ENCODE measurements around the gene GART.

Gene GART

DNA sequence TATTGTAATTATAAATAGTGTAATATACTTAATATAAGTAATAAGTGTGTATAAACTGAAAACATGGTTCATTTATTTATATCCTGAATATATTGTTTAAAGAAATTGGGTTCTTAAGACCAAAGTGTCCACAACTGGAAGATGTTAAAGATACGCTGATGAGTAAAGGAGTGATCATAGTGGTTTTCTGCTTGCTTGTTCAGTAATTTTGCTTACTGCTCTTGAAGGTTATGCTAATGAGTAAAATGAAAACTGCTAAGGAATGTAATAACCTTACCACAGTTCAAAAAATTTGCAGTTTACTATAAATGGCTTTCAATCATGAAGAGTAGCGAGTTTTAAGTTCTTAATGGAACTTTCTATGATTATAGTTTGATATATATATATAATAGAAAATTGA, 24.6 kb upstream of the GART start:
- DNase-seq (ENCODE audit: low read depth in 1 of 2, low spot score in 1 of 2): no peak
- in situ Hi-C loops (cut with HindIII; ENCODE audit: low pct_unique_long_range_greater_than_20kb, low sequenced_read_pairs): no loop called here

DNA sequence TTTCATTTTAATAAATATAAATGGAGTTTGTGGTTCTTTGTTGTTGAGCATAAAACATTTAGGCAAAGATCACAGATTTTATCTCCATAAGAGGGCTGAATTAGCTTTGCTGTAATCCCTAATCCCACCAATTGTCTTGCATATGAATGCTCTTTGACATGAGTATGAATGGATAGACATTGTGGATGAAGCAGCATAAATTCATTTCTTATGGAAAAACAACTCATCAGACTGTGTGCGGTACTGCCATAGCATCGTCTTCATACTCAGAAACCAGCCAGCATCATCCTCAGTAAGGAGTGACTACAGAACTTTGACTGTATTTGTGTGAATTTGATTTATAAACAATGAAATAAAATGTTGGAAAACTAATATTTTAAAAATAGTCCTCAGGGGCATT, 20.5 kb upstream of the GART start:
- TF ChIP-seq JUND (IDR thresholded peaks at IDR 0.05; ENCODE audit: low read depth): no peak
- in situ Hi-C loops (cut with HindIII; ENCODE audit: low pct_unique_long_range_greater_than_20kb, low sequenced_read_pairs): no loop called here
- DNase-seq (ENCODE audit: low read depth in 1 of 2, low spot score in 1 of 2): no peak

More for the DNA sequence above, 24.6 kb upstream of the GART start:
- TF ChIP-seq JUND (IDR thresholded peaks at IDR 0.05; ENCODE audit: low read depth): no peak

DNA sequence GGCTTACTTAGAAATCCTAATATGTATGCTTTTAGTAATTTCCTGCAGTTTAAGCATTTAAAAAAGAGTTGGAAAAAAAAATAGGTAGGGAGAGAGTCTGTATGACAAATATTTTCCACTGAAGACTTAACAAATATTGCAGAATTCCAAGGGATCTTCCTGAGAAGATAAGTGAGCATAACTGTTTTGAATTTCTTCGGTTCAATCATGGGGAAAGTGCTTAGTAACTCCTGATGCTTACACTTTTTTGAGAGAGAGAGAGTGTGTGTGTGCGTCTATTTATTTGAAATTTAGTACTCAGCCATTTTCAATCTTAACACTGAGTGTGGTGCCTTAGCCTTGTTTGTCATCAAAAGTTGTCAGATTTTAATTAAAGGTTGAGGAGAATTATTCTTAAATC, 19.5 kb upstream of the GART start:
- no peak for DNase-seq (ENCODE audit: low read depth in 1 of 2, low spot score in 1 of 2)
- no peak for TF ChIP-seq JUND (IDR thresholded peaks at IDR 0.05; ENCODE audit: low read depth)
- in situ Hi-C loops (cut with HindIII; ENCODE audit: low pct_unique_long_range_greater_than_20kb, low sequenced_read_pairs): no loop called here

DNA sequence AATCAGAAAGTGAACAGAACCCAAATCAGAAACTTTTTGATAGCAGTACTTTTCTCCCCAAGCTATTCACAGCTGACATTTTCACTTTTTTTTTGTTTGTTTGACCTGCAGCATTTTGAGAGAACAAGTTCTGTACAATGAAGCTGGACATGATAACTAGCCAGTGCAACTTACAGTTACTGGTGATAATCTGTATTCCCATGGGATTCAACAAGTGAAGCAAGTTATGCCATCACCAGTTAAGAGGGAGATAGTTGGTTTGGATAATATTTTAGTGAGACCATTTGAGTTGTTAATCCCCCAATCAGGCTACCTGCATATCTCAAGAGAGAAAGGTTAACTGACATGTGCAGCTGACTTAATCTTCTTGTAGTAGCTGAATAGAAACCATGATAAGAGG, 19.0 kb upstream of the GART start:
- no peak for TF ChIP-seq JUND (IDR thresholded peaks at IDR 0.05; ENCODE audit: low read depth)
- DNase-seq (ENCODE audit: low read depth in 1 of 2, low spot score in 1 of 2): no peak
- in situ Hi-C loops (cut with HindIII; ENCODE audit: low pct_unique_long_range_greater_than_20kb, low sequenced_read_pairs): no loop called here

DNA sequence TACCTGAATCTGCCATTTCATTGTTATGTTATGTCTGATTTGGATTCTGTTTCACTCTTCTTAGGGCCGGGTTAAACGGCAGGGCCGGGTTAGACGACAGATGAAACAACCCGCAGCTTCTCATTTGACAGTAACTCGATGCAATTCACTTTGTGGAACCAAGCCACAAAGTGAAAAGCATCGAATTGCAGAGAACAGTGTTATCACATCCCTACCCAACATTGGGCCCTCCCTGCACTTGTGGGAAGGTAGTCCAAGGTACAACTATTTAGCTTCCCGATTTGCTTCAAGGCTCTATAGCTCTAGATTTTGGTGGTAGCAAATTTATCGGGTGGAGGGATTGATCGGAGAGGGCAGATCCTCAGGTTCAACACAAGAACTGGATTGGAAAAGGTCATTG, 17.9 kb upstream of the GART start:
- TF ChIP-seq JUND (IDR thresholded peaks at IDR 0.05; ENCODE audit: low read depth): no peak
- no peak for DNase-seq (ENCODE audit: low read depth in 1 of 2, low spot score in 1 of 2)
- in situ Hi-C loops (cut with HindIII; ENCODE audit: low pct_unique_long_range_greater_than_20kb, low sequenced_read_pairs): no loop called here

DNA sequence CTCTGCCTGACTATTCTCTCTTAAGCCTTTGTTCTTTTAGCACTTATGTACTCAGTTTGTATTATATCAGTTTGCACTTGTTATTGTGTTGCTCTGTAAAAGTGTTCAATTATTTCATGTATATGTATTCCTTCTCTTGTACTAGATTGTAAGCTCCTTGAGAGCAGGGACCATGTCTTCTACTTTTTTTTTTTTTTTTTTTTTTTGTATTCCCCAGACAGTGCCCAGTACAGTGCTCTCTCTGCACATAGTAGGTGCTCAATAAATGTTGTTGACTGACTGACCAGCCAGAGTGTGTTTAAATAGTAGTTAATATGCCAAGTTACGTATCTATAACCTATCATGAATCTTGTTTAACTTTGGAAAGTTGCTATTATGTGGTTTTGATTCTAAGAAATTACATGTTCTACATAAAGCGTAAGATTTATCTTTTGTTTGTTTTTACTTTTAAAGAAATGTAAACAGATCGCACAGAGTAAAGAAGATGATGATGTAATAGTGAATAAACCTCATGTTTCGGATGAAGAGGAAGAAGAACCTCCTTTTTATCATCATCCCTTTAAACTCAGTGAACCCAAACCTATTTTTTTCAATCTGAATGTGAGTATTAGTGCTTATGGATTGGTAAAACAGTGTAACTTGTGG, 17.0 kb upstream of the GART start:
- in situ Hi-C loops (cut with HindIII; ENCODE audit: low pct_unique_long_range_greater_than_20kb, low sequenced_read_pairs): no loop called here
- TF ChIP-seq JUND (IDR thresholded peaks at IDR 0.05; ENCODE audit: low read depth): no peak
- DNase-seq (ENCODE audit: low read depth in 1 of 2, low spot score in 1 of 2): no peak

DNA sequence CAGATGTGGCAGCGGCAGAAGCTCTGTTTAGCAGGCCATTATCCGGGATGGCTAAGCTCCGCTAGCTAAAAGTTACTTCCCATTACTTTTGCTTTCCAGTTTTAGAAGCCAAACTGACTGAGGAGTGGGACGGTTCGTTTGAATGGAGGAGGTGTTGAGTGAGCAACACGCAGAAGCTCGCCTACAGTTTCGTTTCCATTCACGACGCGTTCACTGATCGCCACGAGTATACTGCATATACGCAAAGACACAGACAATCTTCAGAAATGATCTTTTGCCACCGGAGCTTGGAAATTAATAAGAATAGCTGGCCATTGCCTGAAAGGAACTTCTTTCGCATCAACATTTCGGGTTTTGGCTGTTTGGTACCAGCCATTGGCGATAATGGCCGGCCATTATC, 15.5 kb upstream of the GART start:
- DNase-seq (ENCODE audit: low read depth in 1 of 2, low spot score in 1 of 2): no peak
- in situ Hi-C loops (cut with HindIII; ENCODE audit: low pct_unique_long_range_greater_than_20kb, low sequenced_read_pairs): no loop called here
- no peak for TF ChIP-seq JUND (IDR thresholded peaks at IDR 0.05; ENCODE audit: low read depth)

DNA sequence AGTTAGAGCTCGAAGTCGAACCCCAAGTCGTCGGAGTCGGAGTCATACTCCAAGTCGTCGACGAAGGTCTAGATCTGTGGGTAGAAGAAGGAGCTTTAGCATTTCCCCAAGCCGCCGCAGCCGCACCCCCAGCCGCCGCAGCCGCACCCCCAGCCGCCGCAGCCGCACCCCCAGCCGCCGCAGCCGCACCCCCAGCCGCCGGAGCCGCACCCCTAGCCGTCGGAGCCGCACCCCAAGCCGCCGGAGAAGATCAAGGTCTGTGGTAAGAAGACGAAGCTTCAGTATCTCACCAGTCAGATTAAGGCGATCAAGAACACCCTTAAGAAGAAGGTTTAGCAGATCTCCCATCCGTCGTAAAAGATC, 13.0 kb upstream of the GART start:
- in situ Hi-C loops (cut with HindIII; ENCODE audit: low pct_unique_long_range_greater_than_20kb, low sequenced_read_pairs): no loop called here
- TF ChIP-seq JUND (IDR thresholded peaks at IDR 0.05; ENCODE audit: low read depth): no peak
- no peak for DNase-seq (ENCODE audit: low read depth in 1 of 2, low spot score in 1 of 2)

DNA sequence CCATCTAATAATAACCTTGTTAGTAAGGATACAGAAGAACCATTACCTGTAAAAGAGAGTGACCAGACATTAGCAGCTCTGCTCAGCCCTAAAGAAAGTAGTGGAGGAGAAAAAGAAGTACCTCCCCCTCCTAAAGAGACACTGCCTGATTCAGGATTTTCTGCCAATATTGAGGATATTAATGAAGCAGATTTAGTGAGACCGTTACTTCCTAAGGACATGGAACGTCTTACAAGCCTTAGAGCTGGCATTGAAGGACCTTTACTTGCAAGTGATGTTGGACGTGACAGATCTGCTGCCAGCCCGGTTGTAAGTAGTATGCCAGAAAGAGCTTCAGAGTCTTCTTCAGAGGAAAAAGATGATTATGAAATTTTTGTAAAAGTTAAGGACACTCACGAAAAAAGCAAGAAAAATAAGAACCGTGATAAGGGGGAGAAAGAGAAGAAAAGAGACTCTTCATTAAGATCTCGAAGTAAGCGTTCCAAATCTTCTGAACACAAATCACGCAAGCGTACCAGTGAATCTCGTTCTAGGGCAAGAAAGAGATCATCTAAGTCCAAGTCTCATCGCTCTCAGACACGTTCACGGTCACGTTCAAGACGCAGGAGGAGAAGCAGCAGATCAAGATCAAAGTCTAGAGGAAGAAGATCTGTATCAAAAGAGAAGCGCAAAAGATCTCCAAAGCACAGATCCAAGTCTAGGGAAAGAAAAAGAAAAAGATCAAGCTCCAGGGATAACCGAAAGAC, 12.5 kb upstream of the GART start:
- in situ Hi-C loops (cut with HindIII; ENCODE audit: low pct_unique_long_range_greater_than_20kb, low sequenced_read_pairs): no loop called here
- DNase-seq (ENCODE audit: low read depth in 1 of 2, low spot score in 1 of 2): no peak
- no peak for TF ChIP-seq JUND (IDR thresholded peaks at IDR 0.05; ENCODE audit: low read depth)

DNA sequence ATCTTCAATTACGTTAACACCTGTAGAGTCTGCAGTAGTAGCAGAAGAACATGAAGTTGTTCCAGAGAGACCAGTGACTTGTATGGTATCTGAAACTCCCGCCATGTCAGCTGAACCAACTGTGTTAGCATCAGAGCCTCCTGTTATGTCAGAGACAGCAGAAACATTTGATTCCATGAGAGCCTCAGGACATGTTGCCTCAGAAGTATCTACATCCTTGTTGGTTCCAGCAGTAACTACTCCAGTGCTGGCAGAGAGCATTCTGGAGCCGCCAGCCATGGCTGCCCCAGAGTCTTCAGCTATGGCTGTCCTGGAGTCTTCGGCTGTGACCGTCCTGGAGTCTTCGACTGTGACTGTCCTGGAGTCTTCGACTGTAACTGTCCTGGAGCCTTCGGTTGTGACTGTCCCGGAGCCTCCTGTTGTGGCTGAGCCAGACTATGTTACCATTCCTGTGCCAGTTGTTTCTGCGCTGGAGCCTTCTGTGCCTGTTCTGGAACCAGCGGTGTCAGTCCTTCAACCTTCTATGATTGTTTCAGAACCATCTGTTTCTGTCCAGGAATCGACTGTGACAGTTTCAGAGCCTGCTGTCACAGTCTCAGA, 11.2 kb upstream of the GART start:
- TF ChIP-seq JUND (IDR thresholded peaks at IDR 0.05; ENCODE audit: low read depth): no peak
- in situ Hi-C loops (cut with HindIII; ENCODE audit: low pct_unique_long_range_greater_than_20kb, low sequenced_read_pairs): no loop called here
- no peak for DNase-seq (ENCODE audit: low read depth in 1 of 2, low spot score in 1 of 2)

DNA sequence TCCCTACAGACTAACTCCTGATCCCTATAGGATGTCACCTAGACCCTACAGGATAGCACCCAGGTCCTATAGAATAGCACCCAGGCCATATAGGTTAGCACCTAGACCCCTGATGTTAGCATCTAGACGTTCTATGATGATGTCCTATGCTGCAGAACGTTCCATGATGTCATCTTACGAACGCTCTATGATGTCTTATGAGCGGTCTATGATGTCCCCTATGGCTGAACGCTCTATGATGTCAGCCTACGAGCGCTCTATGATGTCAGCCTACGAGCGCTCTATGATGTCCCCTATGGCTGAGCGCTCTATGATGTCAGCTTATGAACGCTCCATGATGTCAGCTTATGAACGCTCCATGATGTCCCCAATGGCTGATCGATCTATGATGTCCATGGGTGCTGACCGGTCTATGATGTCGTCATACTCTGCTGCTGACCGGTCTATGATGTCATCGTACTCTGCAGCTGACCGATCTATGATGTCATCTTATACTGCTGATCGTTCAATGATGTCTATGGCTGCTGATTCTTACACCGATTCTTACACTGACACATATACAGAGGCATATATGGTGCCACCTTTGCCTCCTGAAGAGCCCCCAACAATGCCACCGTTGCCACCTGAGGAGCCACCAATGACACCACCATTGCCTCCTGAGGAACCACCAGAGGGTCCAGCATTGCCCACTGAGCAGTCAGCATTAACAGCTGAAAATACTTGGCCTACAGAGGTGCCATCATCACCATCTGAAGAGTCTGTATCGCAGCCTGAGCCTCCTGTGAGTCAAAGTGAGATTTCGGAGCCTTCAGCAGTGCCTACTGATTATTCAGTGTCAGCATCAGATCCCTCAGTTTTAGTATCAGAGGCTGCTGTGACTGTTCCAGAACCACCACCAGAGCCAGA, 10.4 kb upstream of the GART start:
- DNase-seq (ENCODE audit: low read depth in 1 of 2, low spot score in 1 of 2): no peak
- in situ Hi-C loops (cut with HindIII; ENCODE audit: low pct_unique_long_range_greater_than_20kb, low sequenced_read_pairs): no loop called here
- TF ChIP-seq JUND (IDR thresholded peaks at IDR 0.05; ENCODE audit: low read depth): no peak

DNA sequence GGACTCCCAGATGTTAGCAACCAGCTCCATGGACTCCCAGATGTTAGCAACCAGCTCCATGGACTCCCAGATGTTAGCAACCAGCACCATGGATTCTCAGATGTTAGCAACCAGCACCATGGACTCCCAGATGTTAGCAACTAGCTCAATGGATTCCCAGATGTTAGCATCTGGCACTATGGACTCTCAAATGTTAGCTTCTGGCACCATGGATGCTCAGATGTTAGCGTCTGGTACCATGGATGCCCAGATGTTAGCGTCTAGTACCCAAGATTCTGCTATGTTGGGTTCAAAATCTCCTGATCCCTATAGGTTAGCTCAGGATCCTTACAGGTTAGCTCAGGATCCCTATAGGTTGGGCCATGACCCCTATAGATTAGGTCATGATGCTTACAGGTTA, 9.7 kb upstream of the GART start:
- TF ChIP-seq JUND (IDR thresholded peaks at IDR 0.05; ENCODE audit: low read depth): no peak
- no peak for DNase-seq (ENCODE audit: low read depth in 1 of 2, low spot score in 1 of 2)
- in situ Hi-C loops (cut with HindIII; ENCODE audit: low pct_unique_long_range_greater_than_20kb, low sequenced_read_pairs): no loop called here

All from T47D (cell line).